ENCODE data around the gene FAM180B. TPM values are rescaled to one million over a fixed set of nuclear protein-coding genes. Genes with fewer than 3 reads are reported as not detected.

The FAM180B gene
- total and polyA plus RNA-seq, 4 donors, result not detected

- TF ChIP-seq REST (IDR thresholded peaks at IDR 0.05) (no peak), MAX (IDR thresholded peaks at IDR 0.05) (no peak), FOXA1 (IDR thresholded peaks at IDR 0.05) (no peak), GABPA (IDR thresholded peaks at IDR 0.05 in 1 of 2, conservative IDR thresholded peaks at IDR 0.05 in 1 of 2) (no peak), HNF4G (IDR thresholded peaks at IDR 0.05) (no peak), HNF4A (conservative IDR thresholded peaks at IDR 0.05) (no peak)
These were observed 20.3 kb downstream of the FAM180B start (continued) for GRCh38 chr11:47606731-47607130.

- no peak overlapping the region for H3K27ac ChIP-seq (ENCODE audit: low read depth in 1 of 2, low read length in 2 of 2)
- no peaks in the 10 kb centered on the region for H3K4me1 ChIP-seq (ENCODE audit: control insufficient read depth in 4 of 4, insufficient read depth in 4 of 4, low read length in 3 of 4)
- H3K9ac ChIP-seq (ENCODE audit: low read depth in 1 of 2, low read length in 2 of 2), result no peak overlapping the region
- WGBS, result 91% methylated on average over 7 of the region's 7 CpGs
- H3K36me3 ChIP-seq (ENCODE audit: control insufficient read depth in 4 of 4, insufficient read depth in 3 of 4, low read depth in 1 of 4, low read length in 3 of 4), result peaks cover 0 to 12% (median 6%) of the 10 kb centered on the region in 4 donors
- no peak overlapping the region for H3K4me3 ChIP-seq (ENCODE audit: low read depth in 1 of 3, low read length in 3 of 3)
- TF ChIP-seq RAD21 (IDR thresholded peaks at IDR 0.05) (no peak), REST (IDR thresholded peaks at IDR 0.05) (no peak), HNF4G (IDR thresholded peaks at IDR 0.05) (no peak), HNF4A (conservative IDR thresholded peaks at IDR 0.05) (no peak), MAX (IDR thresholded peaks at IDR 0.05) (no peak), GABPA (IDR thresholded peaks at IDR 0.05 in 1 of 2, conservative IDR thresholded peaks at IDR 0.05 in 1 of 2) (no peak), NR2F2 (IDR thresholded peaks at IDR 0.05) (peak; percentile 39), JUND (IDR thresholded peaks at IDR 0.05) (no peak), SP1 (IDR thresholded peaks at IDR 0.05) (no peak)
- no peak for DNase-seq (ENCODE audit: low spot score)
- H3K27me3 ChIP-seq (ENCODE audit: control insufficient read depth in 4 of 4, insufficient read depth in 4 of 4, low read length in 3 of 4), result no peaks in the 10 kb centered on the region
- H3K9me3 ChIP-seq (ENCODE audit: control insufficient read depth in 4 of 4, low read length in 3 of 4), result no peaks in the 10 kb centered on the region
These were observed 20.9 kb downstream of the FAM180B start for GRCh38 chr11:47607380-47607779.

GRCh38 chr11:47609675-47610074, 23.2 kb downstream of the FAM180B start:
- WGBS, result 84% methylated on average over 3 of the region's 3 CpGs
- Histone ChIP-seq H3K27me3 (ENCODE audit: control insufficient read depth in 4 of 4, insufficient read depth in 4 of 4, low read length in 3 of 4) (no peaks in the 10 kb centered on the region), H3K27ac (ENCODE audit: low read depth in 1 of 2, low read length in 2 of 2) (no peak overlapping the region), H3K36me3 (ENCODE audit: control insufficient read depth in 4 of 4, insufficient read depth in 3 of 4, low read depth in 1 of 4, low read length in 3 of 4) (peaks cover 0 to 12% (median 6%) of the 10 kb centered on the region in 4 donors), H3K4me3 (ENCODE audit: low read depth in 1 of 3, low read length in 3 of 3) (no peak overlapping the region), H3K4me1 (ENCODE audit: control insufficient read depth in 4 of 4, insufficient read depth in 4 of 4, low read length in 3 of 4) (no peaks in the 10 kb centered on the region), H3K9ac (ENCODE audit: low read depth in 1 of 2, low read length in 2 of 2) (no peak overlapping the region), H3K9me3 (ENCODE audit: control insufficient read depth in 4 of 4, low read length in 3 of 4) (no peaks in the 10 kb centered on the region)
- TF ChIP-seq EGR1 (IDR thresholded peaks at IDR 0.05; ENCODE audit: low read depth in 2 of 2) (no peak), RXRA (IDR thresholded peaks at IDR 0.05) (no peak), HNF4A (conservative IDR thresholded peaks at IDR 0.05) (no peak), FOXA1 (IDR thresholded peaks at IDR 0.05) (no peak), FOXA2 (IDR thresholded peaks at IDR 0.05) (no peak), YY1 (IDR thresholded peaks at IDR 0.05) (no peak), ATF3 (IDR thresholded peaks at IDR 0.05) (no peak), GABPA (IDR thresholded peaks at IDR 0.05 in 1 of 2, conservative IDR thresholded peaks at IDR 0.05 in 1 of 2) (no peak), JUND (IDR thresholded peaks at IDR 0.05) (no peak), MAX (IDR thresholded peaks at IDR 0.05) (no peak), RAD21 (IDR thresholded peaks at IDR 0.05) (no peak), ZBTB33 (IDR thresholded peaks at IDR 0.05) (no peak)
- DNase-seq (ENCODE audit: low spot score), result no peak
